Adrenal gland (tissue), 12 donors: ENCODE data around the gene CYB5D1. TPM values are rescaled to one million over a fixed set of nuclear protein-coding genes. Genes with fewer than 3 reads are reported as not detected.

Experiments
- DNase-seq, 7 donors: peaks; one replicate each; pipeline ENCODE4 v3.0.0-alpha.2; 2019 to 2020
- H3K27ac ChIP-seq, 5 donors: fragments of 200-600 bp; sonication (generic) in 4 of 5; 1 replicate in 3 of 5; 2 replicates in 2 of 5; pipeline versions ENCODE4 v1.5.1 to v1.8.0; 2016 to 2020; ENCODE audit warnings: mild to moderate bottlenecking in 1 of 5
- H3K27me3 ChIP-seq: fragments of 200-600 bp; 2 replicates; pipeline ENCODE4 v1.8.0; 2021
- H3K36me3 ChIP-seq, 2 donors: fragments of 200-600 bp; replicated peaks in 1 of 2; 1 replicate in 1 of 2; 2 replicates in 1 of 2; pipeline versions ENCODE4 v1.5.1 to v1.8.0; 2018 to 2022
- H3K4me1 ChIP-seq, 2 donors: fragments of 200-600 bp; replicated peaks in 1 of 2; 1 replicate in 1 of 2; 2 replicates in 1 of 2; pipeline versions ENCODE4 v1.5.1 to v1.8.0; 2018 to 2021
- H3K4me3 ChIP-seq, 4 donors: fragments of 200-600 bp; sonication (generic) in 3 of 4; one replicate each; pipeline ENCODE4 v1.5.1; 2016 to 2018
- H3K9me3 ChIP-seq, 3 donors: fragments of 200-600 bp; sonication (generic) in 1 of 3; replicated peaks in 1 of 3; 1 replicate in 2 of 3; 2 replicates in 1 of 3; pipeline versions ENCODE4 v1.5.1 to v1.8.0; 2016 to 2021
- POLR2A ChIP-seq, 2 donors: fragments of 450-650 bp; IDR thresholded peaks; one replicate each; pipeline ENCODE4 v1.6.1; 2017; ENCODE audit warnings: antibody characterized with exemption in 2 of 2, mild to moderate bottlenecking in 2 of 2, moderate library complexity in 1 of 2
- WGBS, 4 donors: extraction: QIAGEN DNeasy Blood & Tissue Kit in 2 of 4; methylation state at CpG; one replicate each; pipeline versions ENCODE4 v1.1.5 to v1.1.7; 2013 to 2017; 5-methylcytosine and 5-hydroxymethylcytosine counted together
- intact Hi-C, 2 donors: fragments of 100-400 bp; cut with DNase I; formaldehyde crosslinking; loops; one replicate each; pipeline versions ENCODE4 v1.14.1 to v1.15.0; 2022 to 2023
- polyA plus RNA-seq, 3 donors: library from polyadenylated mRNA; stranded (reverse); fragments of 200-250 nt in 2 of 3; fragments of 350-450 nt in 1 of 3; fragmentation: Illumina TruSeq in 1 of 3; extraction: RNeasy Lipid Tissue Mini Kit (QIAGEN cat#74804) in 1 of 3; gene quantifications; one replicate each; pipeline ENCODE4 v1.2.3, GENCODE V29; 2013 to 2014
- total RNA-seq, 9 donors: library from RNA; depleted of rRNA in 4 of 9; stranded (reverse); fragments of >200 nt in 4 of 9; fragments of 120-200 nt in 1 of 9; fragmentation: NEBNext Ultra II Directional in 1 of 9; extraction: Animal tissue kit (Norgen Biotek cat#: 25700) in 1 of 9; gene quantifications; one replicate each; pipeline versions ENCODE4 v1.1.0 to v1.2.4, GENCODE V29; 2013 to 2023
- TF ChIP-seq, protein P1 (sequence below), 6 experiments: fragments of 450-650 bp in 4 of 6; fragments of 200-600 bp in 2 of 6; sonication (generic) in 1 of 6; IDR thresholded peaks; 1 replicate in 5 of 6; 2 replicates in 1 of 6; pipeline versions ENCODE4 v1.5.1 to v1.8.0; 2016 to 2021; ENCODE audit warnings: antibody characterized with exemption in 6 of 6, mild to moderate bottlenecking in 2 of 6, moderate library complexity in 1 of 6
- donor health status: healthy with polysubstance abuse.
- donor health status: Bipolar disorder and iron deficiency.
- donor health status: DM: yes; HTN: yes; CAD: no.
- donor health status: DM: no; HTN: no; CAD: no.
- donor health status: DM: no; HTN: no; CAD: no.
- donor health status: DM: yes; HTN: yes; CAD: no.

The CYB5D1 gene
- total and polyA plus RNA-seq, 12 donors, result 6.5 to 36.8 (median 16.8) TPM

DNA sequence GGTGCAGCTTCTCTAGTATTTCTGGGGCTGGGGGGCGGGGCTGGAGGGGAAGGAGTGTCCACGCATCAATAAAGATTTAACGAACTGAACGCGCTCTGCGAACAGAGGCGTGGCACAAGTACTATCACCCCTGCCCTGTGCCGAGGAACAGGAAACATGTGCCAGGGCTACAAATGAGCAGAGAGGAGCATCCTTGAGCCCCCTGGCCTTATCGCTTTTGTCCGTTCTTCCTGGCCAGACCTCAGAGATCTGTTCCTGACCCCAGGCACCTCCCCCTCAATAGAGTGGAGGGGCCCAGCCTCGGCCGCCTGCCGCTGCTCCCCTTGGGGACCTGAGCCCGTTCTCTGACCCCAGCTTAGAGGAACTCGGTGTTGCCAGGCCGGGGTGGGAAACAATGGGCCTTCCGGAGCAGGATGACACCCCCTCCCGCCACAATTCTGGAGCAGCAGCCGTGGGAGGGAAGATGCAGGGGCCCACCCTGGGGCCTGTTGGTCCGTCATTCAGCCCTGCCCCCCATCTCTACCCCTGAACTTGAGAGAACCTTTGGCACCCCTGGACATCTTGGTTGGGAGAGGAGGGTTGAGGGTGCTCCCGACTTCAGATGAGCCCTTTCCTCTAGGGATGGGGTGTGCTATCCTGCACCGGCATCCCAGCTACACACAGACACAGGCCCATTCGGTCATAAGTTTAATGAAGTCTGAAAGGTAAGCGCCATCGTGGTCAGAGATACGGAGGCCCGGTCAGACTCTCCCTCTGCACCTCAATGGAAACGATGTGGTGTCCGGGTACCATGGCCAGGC is 1.6 kb upstream of the CYB5D1 start:
- H3K36me3 ChIP-seq, result peaks cover 0 to 37% of the 10 kb centered on the region in 2 donors
- H3K4me1 ChIP-seq, result peaks cover 23 to 42% of the 10 kb centered on the region in 2 donors
- peak overlapping the region in 3 of 4 donors; percentile 20 to 58 (median 39) for H3K4me3 ChIP-seq
- peak overlapping the region; percentile 75 to 91 (median 88) for H3K27ac ChIP-seq
- no peaks in the 10 kb centered on the region for H3K9me3 ChIP-seq
- TF ChIP-seq POLR2A (IDR thresholded peaks at IDR 0.05), result no peak
- TF ChIP-seq, protein P1, sequence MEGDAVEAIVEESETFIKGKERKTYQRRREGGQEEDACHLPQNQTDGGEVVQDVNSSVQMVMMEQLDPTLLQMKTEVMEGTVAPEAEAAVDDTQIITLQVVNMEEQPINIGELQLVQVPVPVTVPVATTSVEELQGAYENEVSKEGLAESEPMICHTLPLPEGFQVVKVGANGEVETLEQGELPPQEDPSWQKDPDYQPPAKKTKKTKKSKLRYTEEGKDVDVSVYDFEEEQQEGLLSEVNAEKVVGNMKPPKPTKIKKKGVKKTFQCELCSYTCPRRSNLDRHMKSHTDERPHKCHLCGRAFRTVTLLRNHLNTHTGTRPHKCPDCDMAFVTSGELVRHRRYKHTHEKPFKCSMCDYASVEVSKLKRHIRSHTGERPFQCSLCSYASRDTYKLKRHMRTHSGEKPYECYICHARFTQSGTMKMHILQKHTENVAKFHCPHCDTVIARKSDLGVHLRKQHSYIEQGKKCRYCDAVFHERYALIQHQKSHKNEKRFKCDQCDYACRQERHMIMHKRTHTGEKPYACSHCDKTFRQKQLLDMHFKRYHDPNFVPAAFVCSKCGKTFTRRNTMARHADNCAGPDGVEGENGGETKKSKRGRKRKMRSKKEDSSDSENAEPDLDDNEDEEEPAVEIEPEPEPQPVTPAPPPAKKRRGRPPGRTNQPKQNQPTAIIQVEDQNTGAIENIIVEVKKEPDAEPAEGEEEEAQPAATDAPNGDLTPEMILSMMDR (IDR thresholded peaks at IDR 0.05), result no peak
- DNase-seq, result peak; percentile 56 to 86 (median 70)
- 3 to 5% (median 4%) methylated on average over 22 to 29 of the region's 29 CpGs for WGBS, 4 donors
- intact Hi-C loops, result loop anchor here in 1 of 2 donors (5.0 kb wide), 1 partner anchor 34 kb away; no protein-coding TSS in a partner anchor
- H3K27me3 ChIP-seq, result no peaks in the 10 kb centered on the region

DNA sequence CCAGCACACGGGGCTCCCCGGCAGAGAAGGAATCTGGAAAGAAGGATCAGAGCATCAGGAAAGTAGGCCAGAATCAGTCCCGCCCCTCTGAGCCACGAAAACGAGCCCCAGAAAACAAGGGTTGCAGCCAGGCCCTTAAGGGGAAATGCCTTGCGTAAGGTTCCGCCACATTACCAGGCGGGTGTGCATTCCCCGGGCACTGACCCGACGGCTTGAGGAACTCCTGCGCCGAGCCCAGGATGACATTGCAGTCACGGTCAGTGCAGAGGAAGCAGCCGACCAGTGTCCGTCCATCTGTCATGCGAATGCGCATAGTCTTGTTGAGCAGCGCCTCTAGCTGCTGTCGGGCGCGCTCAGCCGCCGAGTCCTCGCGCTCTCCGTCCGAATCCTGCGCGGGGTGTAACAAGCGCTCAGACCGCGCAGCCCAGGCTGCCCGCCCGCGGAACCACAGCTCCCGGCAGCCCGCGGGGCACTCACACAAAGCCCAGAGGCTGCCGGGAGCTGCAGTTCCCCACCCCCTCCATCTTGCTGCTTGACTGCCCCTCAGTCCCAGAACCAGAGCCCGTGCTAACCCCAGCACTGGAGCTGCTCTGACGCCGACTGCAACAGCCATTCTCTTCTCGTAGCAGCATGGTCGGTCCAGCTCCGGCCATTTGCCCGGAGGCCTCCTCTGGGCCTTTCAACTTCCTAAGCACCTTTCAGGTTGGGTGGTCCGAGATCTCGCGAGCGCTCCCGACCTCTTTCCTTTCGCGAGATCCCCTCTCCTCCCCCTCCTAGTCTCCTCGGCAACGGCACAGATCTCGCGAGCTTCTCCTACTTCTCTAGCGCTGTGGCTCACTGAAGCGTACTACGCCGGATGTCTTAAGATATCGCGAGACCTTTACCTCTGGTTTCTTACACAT is 741 bp upstream of the CYB5D1 start, which contains the start of gene NAA38:
TSS of gene NAA38 (minus strand) at position 749 of the 902 bp plus-strand sequence. CDS start at position 653, 96 bp downstream.
- no peaks in the 10 kb centered on the region for H3K27me3 ChIP-seq
- H3K4me1 ChIP-seq, result peaks cover 23 to 35% of the 10 kb centered on the region in 2 donors
- 0 to 1% (median 0%) methylated on average over 23 to 64 of the region's 64 CpGs for WGBS, 4 donors
- peaks cover 0 to 34% of the 10 kb centered on the region in 2 donors for H3K36me3 ChIP-seq
- intact Hi-C loops, result loop anchor here in 1 of 2 donors (5.0 kb wide), 1 partner anchor 35 kb away; no protein-coding TSS in a partner anchor
- DNase-seq, result peak; percentile 96 to 99 (median 98)
- H3K4me3 ChIP-seq, result peak within 1 kb of the TSS; percentile 5 to 58 (median 32)
- H3K9me3 ChIP-seq, result no peaks in the 10 kb centered on the region
- TF ChIP-seq, protein P1 (IDR thresholded peaks at IDR 0.05), result peak in 5 of 6 experiments; percentile 29 to 46 (median 42)
- TF ChIP-seq POLR2A (IDR thresholded peaks at IDR 0.05), result peak; percentile 40 to 82
- peak within 1 kb of the TSS; percentile 75 to 91 (median 88) for H3K27ac ChIP-seq

DNA sequence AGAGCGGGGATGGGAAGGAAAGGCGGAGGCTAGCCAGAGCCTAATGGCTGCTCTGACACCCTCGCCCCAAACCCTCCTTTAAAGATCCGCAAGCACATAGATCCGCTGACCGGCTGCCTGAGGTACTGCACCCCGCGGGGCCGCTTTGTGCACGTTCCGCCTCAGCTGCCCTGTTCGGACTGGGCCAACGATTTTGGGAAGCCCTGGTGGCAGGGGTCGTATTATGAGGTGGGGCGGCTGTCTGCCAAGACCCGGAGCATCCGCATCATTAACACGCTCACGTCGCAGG is 663 bp downstream of the CYB5D1 start:
- Histone ChIP-seq H3K4me3 (peak overlapping the region in 1 of 4 donors; percentile 58), H3K9me3 (no peaks in the 10 kb centered on the region), H3K36me3 (peaks cover 0 to 20% of the 10 kb centered on the region in 2 donors), H3K27ac (peak overlapping the region in 4 of 5 donors; percentile 75 to 91 (median 86)), H3K4me1 (peaks cover 23 to 31% of the 10 kb centered on the region in 2 donors), H3K27me3 (no peaks in the 10 kb centered on the region)
- WGBS, 4 donors, result 23 to 24% (median 23%) methylated on average over 9 to 20 of the region's 20 CpGs
- peak; percentile 52 to 86 (median 73) for DNase-seq
- intact Hi-C loops, result loop anchor here in 1 of 2 donors (5.0 kb wide), 1 partner anchor 36 kb away; no protein-coding TSS in a partner anchor
- no peak for TF ChIP-seq POLR2A (IDR thresholded peaks at IDR 0.05)
- TF ChIP-seq, protein P1 (IDR thresholded peaks at IDR 0.05), result peak; percentile 30 to 65 (median 55)
